Measurements from ENCODE around the gene PPP3R1. TPM values are rescaled to one million over a fixed set of nuclear protein-coding genes. Genes with fewer than 3 reads are reported as not detected.

Gene PPP3R1
- total RNA-seq, 2 experiments from 2014 or later, result 15.1 to 90.3 TPM

GRCh38 chr2:68279691-68280090 is 27.4 kb upstream of the PPP3R1 start:
- BruUV-seq (replicated peaks), result no TSS peak
- no peaks in the 10 kb centered on the region for H3K79me2 ChIP-seq (ENCODE audit: insufficient read depth, low read depth, low read length)
- TF ChIP-seq CTCF (conservative IDR thresholded peaks at IDR 0.05; ENCODE audit: low read length) (no peak), EZH2phosphoT487 (IDR thresholded peaks at IDR 0.05; ENCODE audit: borderline replicate concordance, low read depth, low read length) (no peak)
- H3K36me3 ChIP-seq (ENCODE audit: insufficient read depth, low read length), result no peaks in the 10 kb centered on the region; the same call in 1 of the 2 replicates
- H3K9me3 ChIP-seq (ENCODE audit: low read length), result no peaks in the 10 kb centered on the region
- no peak overlapping the region; the same call in 1 of the 2 replicates for H2AFZ ChIP-seq (ENCODE audit: low read length)
- no peaks in the 10 kb centered on the region for H4K20me1 ChIP-seq (ENCODE audit: insufficient read depth, low read length)
- no peak for DNase-seq (ENCODE audit: low spot score)
- no peak overlapping the region for H3K27ac ChIP-seq (ENCODE audit: low read depth, low read length, poor library complexity, severe bottlenecking)
- intact Hi-C loops (cut with micrococcal nuclease; ENCODE audit: unreplicated experiment), result loop anchor here (5.0 kb wide), 1 partner anchor 82 kb away; no protein-coding TSS in a partner anchor
- H3K4me1 ChIP-seq (ENCODE audit: insufficient read depth, low read length, poor library complexity, severe bottlenecking), result peaks cover 31% of the 10 kb centered on the region
- no peak overlapping the region for H3K4me2 ChIP-seq (ENCODE audit: low read length)
- ChIA-PET CTCF (ENCODE audit: unreplicated experiment) (no interaction called here), POLR2A (interaction anchor here (0.6 kb wide), 1 partner anchor 67 kb away, joined by 3 read pairs; no protein-coding TSS in a partner anchor)
- H3K4me3 ChIP-seq (ENCODE audit: low read depth, low read length, poor library complexity, severe bottlenecking), result no peak overlapping the region
- no peaks in the 10 kb centered on the region for H3K9me2 ChIP-seq (ENCODE audit: insufficient read depth, low read length)

GRCh38 chr2:68278169-68278568 is 25.8 kb upstream of the PPP3R1 start:
- Histone ChIP-seq H3K79me2 (ENCODE audit: insufficient read depth, low read depth, low read length) (no peaks in the 10 kb centered on the region), H3K4me2 (ENCODE audit: low read length) (no peak overlapping the region), H2AFZ (ENCODE audit: low read length) (no peak overlapping the region), H3K9me2 (ENCODE audit: insufficient read depth, low read length) (no peaks in the 10 kb centered on the region), H3K27ac (ENCODE audit: low read depth, low read length, poor library complexity, severe bottlenecking) (no peak overlapping the region), H3K4me1 (ENCODE audit: insufficient read depth, low read length, poor library complexity, severe bottlenecking) (peaks cover 31% of the 10 kb centered on the region), H3K4me3 (ENCODE audit: low read depth, low read length, poor library complexity, severe bottlenecking) (no peak overlapping the region), H3K36me3 (ENCODE audit: insufficient read depth, low read length) (no peaks in the 10 kb centered on the region; the same call in 1 of the 2 replicates), H4K20me1 (ENCODE audit: insufficient read depth, low read length) (no peaks in the 10 kb centered on the region), H3K9me3 (ENCODE audit: low read length) (no peaks in the 10 kb centered on the region)
- no peak for TF ChIP-seq CTCF (conservative IDR thresholded peaks at IDR 0.05; ENCODE audit: low read length)
- intact Hi-C loops (cut with micrococcal nuclease; ENCODE audit: unreplicated experiment), result no loop called here
- CTCF ChIA-PET (ENCODE audit: unreplicated experiment), result no interaction called here
- POLR2A ChIA-PET, result interaction anchor here (0.5 to 1.0 kb wide), 5 partner anchors 24 to 133 kb away, joined by 3 to 5 read pairs (median 3); partner anchors contain the start of gene PNO1
- no TSS peak for BruUV-seq (replicated peaks)
- DNase-seq (ENCODE audit: low spot score), result no peak

GRCh38 chr2:68274022-68274421 is 21.7 kb upstream of the PPP3R1 start:
- Histone ChIP-seq H3K79me2 (ENCODE audit: insufficient read depth, low read depth, low read length) (no peaks in the 10 kb centered on the region), H3K4me3 (ENCODE audit: low read depth, low read length, poor library complexity, severe bottlenecking) (no peak overlapping the region), H2AFZ (ENCODE audit: low read length) (no peak overlapping the region), H3K36me3 (ENCODE audit: insufficient read depth, low read length) (no peaks in the 10 kb centered on the region; the same call in 1 of the 2 replicates), H3K4me2 (ENCODE audit: low read length) (no peak overlapping the region), H3K27ac (ENCODE audit: low read depth, low read length, poor library complexity, severe bottlenecking) (no peak overlapping the region), H3K4me1 (ENCODE audit: insufficient read depth, low read length, poor library complexity, severe bottlenecking) (peaks cover 29% of the 10 kb centered on the region), H4K20me1 (ENCODE audit: insufficient read depth, low read length) (no peaks in the 10 kb centered on the region), H3K9me2 (ENCODE audit: insufficient read depth, low read length) (no peaks in the 10 kb centered on the region), H3K9me3 (ENCODE audit: low read length) (no peaks in the 10 kb centered on the region)
- POLR2A ChIA-PET, result interaction anchor here (0.8 to 3.3 kb wide), 4 partner anchors 9 to 39 kb away, joined by 3 to 15 read pairs (median 3); partner anchors contain the start of gene PPP3R1
- DNase-seq (ENCODE audit: low spot score), result no peak
- CTCF ChIA-PET (ENCODE audit: unreplicated experiment), result no interaction called here
- no TSS peak for BruUV-seq (replicated peaks)
- intact Hi-C loops (cut with micrococcal nuclease; ENCODE audit: unreplicated experiment), result no loop called here
- TF ChIP-seq CTCF (conservative IDR thresholded peaks at IDR 0.05; ENCODE audit: low read length), result no peak
- TF ChIP-seq EZH2phosphoT487 (IDR thresholded peaks at IDR 0.05; ENCODE audit: borderline replicate concordance, low read depth, low read length), result no peak
